NOMO-1 treated with dmso at 0.1 percent for 144 hours (cell line): ENCODE results near the gene E2F2.

Experiments used
- DNase-seq: peaks from one replicate; lab custom pipeline; 2025; ENCODE audit not compliant: unreplicated experiment; lab: John Stamatoyannopoulos, UW

Gene E2F2

DNA sequence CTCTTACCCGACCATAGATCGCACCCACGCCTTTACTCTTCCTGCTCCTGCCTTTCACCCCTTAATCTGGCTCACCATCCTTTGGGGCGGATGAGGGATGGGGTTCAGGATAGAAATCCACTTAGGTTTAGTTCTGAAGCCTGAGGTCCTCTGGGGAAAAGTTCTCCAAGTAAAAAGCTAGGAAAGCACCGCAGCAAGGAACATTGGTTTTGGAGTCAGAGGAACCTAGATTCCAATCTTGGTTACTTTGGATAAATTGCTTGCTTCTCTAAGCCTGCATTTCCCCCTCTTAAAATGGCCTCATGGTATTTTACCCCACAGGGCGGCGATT, 46.1 kb downstream of the E2F2 start:
- no peak for DNase-seq

DNA sequence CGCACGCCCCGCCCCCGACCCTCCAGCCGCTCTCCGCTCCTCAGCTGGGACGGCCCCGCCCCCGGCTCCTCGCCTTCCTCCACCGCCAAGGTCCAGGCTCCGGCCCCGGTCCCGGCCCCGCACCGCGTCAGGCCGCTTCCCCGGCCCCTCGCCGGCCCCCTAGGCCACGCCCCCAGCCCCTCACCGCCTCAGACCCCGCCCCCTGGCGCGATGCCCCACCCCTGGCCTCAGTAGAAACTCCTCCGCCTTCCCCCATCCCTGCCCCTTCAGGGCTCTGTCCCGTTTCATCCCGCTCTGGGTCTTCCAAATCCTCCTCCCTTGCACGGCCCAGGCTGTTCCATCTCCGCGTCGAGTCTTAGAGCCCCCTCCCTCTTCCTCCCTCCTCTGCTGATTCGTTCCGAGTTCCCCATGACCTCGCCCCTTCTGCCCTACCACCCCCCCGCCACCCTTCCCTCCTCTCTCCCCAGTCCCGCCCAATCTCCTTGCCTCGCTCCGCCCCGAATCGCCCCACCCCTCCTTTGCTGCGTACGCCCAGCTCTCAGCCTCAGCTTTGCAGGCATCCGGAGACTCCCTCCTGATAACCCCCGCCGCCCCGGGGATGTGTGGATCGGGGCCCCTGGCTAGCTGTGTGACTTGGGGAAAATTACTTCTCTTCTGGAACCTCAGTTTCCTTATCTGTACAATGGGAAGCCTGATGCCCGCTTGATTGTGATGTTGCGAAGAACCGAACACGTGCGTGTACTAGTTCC, 46.6 kb downstream of the E2F2 start:
- DNase-seq = peak; percentile 77

DNA sequence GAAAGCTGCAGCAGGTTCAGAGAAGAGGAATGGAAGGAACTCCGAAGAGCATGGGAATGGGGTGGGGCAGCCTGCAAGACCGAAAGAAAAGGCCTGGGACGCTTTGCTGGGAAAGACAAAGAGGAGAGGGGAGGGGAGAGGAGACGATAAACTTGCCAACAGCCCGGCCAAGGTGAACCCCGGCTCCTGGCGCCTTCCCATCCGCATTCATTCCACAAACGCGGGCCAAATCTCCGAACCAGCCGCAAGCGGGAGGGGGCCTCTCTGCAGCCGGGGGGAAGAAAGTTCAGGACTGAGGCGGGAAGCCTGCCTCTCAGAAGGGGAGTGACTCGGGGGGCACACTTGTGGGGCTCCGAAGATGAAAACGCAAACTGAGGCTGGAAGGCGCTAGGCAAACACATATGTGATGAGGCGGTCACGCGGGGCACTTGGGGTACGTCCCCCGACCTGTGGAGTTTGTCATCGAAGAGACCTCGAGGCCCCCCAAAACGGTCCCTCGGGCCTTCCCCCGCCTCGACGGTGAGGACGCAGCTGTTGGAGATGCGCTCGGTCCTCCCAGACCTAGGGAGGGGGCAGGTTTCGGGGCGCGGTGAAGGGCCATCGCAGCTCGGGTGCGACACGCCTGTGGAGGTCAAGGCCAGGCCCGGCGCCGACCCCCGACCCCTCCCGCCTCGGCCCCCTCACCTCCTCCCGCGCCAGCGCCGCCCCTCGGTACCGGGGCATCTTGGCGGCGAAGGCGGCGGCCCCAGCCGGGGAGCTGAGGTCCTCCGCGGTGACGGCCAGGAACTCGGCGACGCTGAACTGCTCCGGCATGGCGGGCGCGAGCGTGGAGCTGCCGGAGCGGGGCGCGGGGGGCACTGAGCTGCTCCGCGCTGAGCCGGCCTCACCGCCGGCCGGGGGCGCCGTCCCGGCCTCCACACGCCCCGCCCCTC, 47.4 kb downstream of the E2F2 start, which contains the start of gene ASAP3:
Gene ASAP3 (minus strand): TSS at position 859 of the 932 bp plus-strand sequence. CDS start 46 bp downstream, at position 813.
- no peak for DNase-seq

- DNase-seq = no peak
Observed at GRCh38 chr1:23481904-23482303, 49.1 kb downstream of the E2F2 start.

GRCh38 chr1:23481026-23481597, 49.9 kb downstream of the E2F2 start:
- DNase-seq = no peak

GRCh38 chr1:23480187-23481025, 50.6 kb downstream of the E2F2 start:
- no peak for DNase-seq

DNA sequence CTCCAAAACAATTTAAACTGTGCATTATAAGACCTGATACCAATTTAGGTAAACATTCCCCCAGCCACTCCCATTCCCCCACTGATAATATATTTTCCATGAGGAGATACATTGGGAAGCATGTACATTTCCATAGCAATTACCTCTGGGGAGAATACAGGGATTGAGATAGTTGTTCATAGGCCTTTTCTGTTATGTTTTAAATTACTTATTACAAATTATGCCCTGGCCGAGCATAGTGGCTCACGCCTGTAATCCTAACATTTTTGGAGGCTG, 51.4 kb downstream of the E2F2 start:
- DNase-seq = no peak

DNA sequence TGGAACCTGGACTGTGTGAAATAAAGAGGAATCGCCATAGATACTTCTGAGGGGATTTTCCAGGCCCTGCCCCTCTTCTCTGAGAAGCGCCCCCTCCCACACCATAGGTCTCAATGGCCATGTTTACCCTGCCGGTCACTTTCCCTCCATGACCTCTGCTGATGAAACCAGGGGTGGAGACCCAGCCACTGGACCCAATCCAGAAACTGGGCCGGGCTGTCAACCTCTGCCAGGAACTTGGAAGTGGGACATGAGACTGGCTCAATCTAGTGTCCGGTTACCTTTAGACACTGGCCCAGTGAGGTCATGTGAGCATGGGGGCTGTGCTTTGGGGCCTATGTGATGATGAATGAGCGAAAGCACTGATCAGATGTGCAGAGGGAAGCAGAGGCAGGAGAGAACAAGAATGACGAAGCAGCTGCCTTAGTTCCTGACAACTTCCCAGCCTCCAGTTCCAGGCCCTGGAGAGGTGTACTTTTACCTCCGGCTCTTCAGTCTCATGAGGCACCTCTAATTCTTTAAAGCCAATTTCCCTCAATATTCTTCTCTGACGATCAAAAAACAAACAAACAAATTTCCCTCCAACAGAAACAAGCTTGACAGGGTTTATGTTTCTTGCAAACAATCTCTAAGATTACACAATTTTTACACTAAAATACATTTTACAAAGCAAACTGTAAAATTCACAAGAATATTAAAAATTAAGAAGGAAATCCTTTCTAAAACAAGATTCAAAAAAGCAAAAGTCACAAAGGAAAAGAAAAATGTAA, 52.0 kb downstream of the E2F2 start:
- no peak for DNase-seq

GRCh38 chr1:23477359-23478144, 53.5 kb downstream of the E2F2 start:
- DNase-seq = no peak

- DNase-seq = no peak
Observed at GRCh38 chr1:23475641-23476040, 55.4 kb downstream of the E2F2 start.

- no peak for DNase-seq
Observed at GRCh38 chr1:23475134-23475628, 55.9 kb downstream of the E2F2 start.

GRCh38 chr1:23473037-23473800, 57.8 kb downstream of the E2F2 start:
- DNase-seq = no peak

- DNase-seq = no peak
Observed at GRCh38 chr1:23472351-23473036, 58.5 kb downstream of the E2F2 start.

DNA sequence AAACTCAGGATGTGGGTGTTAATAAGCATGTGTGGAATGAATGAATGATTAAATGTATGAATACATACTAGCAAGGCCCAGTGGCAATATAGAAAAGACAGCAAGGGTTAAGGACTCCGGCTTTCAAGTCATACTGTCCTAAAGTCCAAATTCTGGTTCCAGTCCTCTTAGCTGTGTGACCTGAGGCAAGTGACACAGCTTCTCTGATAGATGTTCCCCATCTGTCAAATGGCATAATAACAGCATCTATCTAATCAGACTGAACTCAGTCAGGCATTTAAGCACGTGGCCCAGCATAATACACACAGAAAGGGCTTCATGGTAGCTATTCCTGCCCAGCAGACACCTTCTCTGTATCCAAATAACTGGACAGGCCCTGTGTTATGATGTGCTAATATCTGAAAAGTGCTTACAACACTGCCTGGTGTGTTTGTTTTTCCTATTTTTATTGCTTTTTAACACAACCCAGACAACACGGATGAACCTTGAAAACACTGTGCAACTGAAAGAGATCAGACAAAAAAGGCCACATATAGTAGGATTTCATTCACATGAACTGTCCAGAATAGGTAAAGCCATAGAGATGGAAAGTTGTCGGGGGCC, 59.5 kb downstream of the E2F2 start:
- DNase-seq = no peak

- DNase-seq = no peak
Observed at GRCh38 chr1:23470282-23471070, 60.6 kb downstream of the E2F2 start.

DNA sequence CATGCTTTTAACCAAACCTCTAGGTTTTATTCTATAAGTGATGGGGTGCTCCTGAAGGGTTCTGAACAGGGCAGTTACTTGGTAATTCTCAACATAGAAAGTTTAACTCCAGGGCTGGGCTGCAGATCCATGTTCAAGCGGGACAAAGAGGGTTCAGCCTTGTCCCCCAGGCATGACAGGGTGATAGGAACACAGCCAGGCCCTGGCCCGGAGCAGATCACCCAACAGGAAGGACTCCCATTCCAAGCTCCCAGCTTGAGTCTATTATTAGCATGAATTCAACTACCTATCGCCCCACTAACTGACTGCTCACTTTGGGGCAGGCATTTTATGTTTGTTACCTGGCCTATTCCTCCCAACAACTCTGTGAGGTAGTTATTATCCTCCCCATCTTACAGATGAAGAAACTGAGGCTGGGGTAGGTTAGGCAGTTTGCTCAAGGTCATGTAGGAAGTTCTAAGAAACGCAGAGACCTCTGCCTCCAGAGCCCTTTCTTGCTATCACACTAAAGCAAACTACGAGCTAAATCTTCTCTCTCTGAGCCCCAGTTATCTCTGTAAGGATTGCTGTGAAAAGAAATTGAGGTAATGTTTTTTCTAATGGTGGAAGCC, 61.6 kb downstream of the E2F2 start:
- no peak for DNase-seq
